HT1080 (cell line): Measurements from ENCODE around the gene TMEM9B. TPM values are rescaled to one million over a fixed set of nuclear protein-coding genes. Genes with fewer than 3 reads are reported as not detected.

ENCODE experiments used
- small RNA-seq: library from RNA; depleted of rRNA; stranded (forward); fragments of <200 nt; gene quantifications from one replicate; pipeline ENCODE3, GENCODE V24; 2014
- total RNA-seq: library from RNA; depleted of rRNA; stranded (reverse); fragments of >200 nt; shearing (Covaris generic); gene quantifications from 2 replicates; pipeline ENCODE4 v1.2.3, GENCODE V29; 2014; rRNA removed

The TMEM9B gene
- total RNA-seq, 1 experiment from 2014 or later, result 52.8 TPM

Small RNA genes within 50 kb of the gene (small RNA-seq; reads per million reads assigned to genes)
- not detected for gene RF00019

Other genes with a start within 250 kb of the TMEM9B start
- 30.3 and 34.1 TPM in 2 replicates for gene AKIP1, start 53.3 kb downstream of the TMEM9B start, total RNA-seq
- gene C11orf16, start 31.5 kb downstream of the TMEM9B start, total RNA-seq, result not detected in 2 replicates
- gene ASCL3, start 21.4 kb downstream of the TMEM9B start, total RNA-seq, result not detected in 2 replicates
- 52.6 and 61.3 TPM in 2 replicates for gene NRIP3, start 39.6 kb upstream of the TMEM9B start, total RNA-seq
- gene SCUBE2, start 127.2 kb upstream of the TMEM9B start, total RNA-seq, result 0.71 and 1.5 TPM in 2 replicates